Skeletal muscle cell (primary cell): ENCODE measurements around the gene RBM47.
"Not testable (repeated sequence)": the region's sequence is repeated elsewhere in the genome, so short reads cannot be mapped to it uniquely, and the experiment has no call there.

ENCODE experiments used
- DNase-seq: peaks from one replicate; pipeline ENCODE4 v3.0.0-alpha.2; 2010; ENCODE audit warnings: low read depth
- H3K4me3 ChIP-seq: 2 replicates; pipeline ENCODE4 v1.5.1; 2011; ENCODE audit warnings: low read depth, mild to moderate bottlenecking, control low read depth, low read length, moderate library complexity

Gene RBM47

DNA sequence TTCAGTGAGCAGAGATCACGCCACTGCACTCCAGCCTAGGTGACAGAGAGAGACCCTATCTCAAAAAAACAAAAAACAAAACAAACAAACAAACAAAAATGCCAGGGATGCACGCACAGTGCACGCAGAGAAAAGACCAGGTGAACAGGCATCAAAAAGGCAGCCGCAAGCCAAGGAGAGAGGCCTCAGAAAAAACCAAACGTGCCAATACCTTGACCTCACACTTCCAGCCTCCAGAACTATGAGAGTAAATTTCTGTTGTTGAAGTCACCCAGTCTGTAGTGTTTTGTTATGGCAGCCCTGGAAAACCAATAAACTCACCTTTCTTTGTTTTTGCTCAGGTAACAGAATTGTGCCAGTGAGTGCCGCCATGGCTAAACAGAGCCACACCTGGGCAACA is 228.6 kb downstream of the RBM47 start:
- no peak for DNase-seq
- H3K4me3 ChIP-seq, result no peak overlapping the region

DNA sequence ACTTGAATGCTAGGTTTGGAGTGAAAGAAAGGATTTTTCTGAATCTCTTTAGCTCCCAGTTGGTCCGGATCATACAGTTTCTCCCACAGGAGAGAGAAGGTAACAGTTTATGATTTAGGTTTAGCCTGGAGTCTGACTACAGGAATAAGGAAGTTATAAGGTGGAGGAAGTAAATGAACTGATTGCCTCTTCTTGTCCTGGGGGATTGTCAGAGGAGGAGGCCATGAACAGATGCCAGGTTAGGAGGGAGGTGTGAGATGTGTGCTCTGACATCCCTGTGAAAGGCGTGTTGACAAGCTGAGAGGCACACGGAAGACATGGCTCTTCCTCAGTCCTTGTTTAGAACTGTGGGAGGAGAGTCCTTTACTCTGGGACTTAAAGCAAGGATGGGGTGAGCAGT is 230.1 kb downstream of the RBM47 start:
- no peak overlapping the region for H3K4me3 ChIP-seq
- DNase-seq, result no peak

DNA sequence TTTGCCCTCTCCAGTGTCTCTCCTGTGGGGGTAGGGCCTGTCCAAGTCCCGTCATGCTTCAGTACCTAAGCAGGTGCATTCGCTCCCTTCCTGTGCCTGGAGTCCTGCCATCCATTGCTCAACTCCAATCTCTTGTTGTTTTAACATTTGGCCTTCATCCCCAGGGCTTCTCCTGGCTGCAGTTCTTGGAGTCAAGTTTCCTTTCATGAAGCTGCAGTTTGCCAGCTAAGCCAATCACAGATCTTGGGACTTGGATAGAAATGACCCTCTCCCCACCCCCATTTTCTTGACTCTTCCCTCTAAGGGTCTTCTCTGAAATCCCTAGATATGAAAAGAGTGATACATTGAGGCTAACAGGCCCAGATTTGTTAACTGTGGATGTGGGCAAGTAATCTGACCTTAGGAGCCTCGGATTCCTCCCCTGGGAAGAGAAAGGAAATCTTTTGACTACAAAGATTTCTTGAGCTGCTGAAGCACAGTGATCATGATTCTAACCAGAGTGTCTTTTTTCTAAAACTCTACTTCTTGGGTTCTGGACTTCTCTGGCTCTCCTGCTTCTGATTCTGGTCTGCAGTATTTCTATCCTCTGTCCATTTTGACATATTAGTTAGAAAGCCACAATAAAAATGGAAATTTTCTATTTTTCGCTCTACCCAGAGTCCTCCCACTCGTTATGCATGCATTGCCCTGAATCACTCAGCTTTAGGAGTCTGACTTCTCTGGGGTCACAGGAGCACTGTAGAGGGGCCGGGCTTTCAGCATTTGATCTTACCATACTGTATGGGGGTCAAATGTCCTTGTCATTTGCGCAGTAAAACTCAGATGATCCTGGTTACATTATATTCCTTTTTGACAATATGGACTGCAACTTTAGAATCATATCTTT is 233.5 kb downstream of the RBM47 start:
- no peak overlapping the region for H3K4me3 ChIP-seq
- peak; percentile 14 for DNase-seq

DNA sequence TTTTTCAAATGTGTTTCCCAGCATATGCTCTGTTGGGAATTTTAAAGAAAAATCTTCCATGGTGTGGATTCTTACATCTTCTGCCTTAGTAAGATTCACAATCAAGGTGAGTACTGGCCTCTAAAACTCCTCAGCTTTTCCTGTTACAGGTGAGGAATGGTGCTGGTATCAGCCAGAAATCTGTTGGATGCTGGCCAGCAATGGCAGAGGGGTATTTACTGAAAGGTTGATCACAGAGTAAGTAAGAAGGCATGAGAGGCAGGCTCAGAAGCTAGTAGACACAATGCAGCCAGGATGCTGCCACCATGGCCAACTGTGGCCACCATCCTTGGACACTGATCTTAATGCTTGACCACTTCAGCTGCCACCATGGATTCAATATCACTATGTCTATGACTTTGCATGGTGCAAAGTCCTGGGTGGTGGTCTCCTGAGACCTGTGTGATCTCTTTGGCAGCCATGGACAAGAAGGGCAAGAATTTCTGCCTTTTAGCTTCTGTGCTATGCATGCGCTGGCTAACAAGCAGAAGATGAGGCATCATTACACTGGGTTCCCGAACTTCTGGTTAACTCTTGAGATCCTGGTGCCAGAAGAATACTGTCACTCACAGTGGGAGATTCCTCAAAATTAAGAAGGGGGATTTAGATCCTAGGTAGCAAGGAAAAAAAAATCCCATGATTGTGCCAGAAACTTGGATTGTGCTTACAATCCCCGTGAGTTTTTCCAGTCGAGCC is 234.3 kb downstream of the RBM47 start:
- no peak for DNase-seq
- H3K4me3 ChIP-seq, result no peak overlapping the region

DNA sequence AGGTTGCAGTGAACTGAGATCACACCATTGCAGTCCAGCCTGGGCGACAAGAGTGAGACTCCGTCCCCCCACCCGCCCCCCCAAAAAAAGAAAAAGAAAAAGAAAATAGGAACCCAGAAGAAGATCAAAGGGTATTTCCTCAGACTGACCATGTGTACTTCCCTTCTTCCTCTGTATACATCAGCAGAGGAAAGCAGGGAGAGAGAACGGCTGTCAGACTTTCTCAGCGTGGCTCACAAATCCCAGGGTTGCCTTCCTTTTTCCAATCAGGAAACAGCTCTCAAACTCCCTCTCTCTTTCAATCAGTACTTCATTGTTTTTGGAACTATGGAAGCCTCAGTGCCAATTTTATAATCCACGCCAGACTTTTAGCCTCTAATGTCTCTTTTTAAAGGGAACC is 235.4 kb downstream of the RBM47 start:
- no peak for DNase-seq
- no peak overlapping the region for H3K4me3 ChIP-seq

DNA sequence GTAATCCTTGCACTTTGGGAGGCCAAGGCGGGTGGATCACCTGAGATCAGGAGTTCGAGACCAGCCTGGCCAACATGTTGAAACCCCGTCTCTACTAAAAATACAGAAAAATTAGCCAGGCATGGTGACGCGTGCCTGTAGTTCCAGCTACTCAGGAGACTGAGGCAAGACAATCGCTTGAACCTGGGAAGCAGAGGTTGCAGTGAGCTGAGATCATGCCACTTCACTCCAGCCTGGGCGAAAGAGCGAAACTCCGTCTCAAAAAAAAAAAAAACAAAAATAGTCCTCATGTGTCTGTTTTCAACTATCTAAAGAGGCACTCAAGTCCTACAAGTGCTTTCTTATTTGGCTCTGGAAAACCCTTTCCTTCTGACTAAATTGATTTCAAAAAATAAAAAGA is 237.4 kb downstream of the RBM47 start:
- H3K4me3 ChIP-seq, DNase-seq: not testable (repeated sequence)

DNA sequence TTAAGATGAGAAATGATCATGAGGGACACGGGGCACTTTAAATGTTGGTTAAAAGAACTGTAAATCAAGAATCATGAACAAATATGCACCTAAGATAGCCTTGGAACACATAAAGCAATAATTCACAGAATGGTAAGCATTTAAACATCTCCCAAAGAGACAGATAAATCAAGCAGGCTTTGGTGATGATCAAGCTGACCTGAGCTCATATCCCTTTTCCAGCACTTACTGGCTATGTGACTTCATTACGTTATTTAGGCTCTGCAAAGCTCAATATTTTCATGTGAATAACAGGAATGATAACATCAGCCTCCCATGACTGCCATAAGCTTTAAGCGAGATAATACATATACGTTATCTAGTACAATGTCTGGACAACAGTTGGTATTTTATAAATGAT is 239.7 kb downstream of the RBM47 start:
- H3K4me3 ChIP-seq, result no peak overlapping the region

DNA sequence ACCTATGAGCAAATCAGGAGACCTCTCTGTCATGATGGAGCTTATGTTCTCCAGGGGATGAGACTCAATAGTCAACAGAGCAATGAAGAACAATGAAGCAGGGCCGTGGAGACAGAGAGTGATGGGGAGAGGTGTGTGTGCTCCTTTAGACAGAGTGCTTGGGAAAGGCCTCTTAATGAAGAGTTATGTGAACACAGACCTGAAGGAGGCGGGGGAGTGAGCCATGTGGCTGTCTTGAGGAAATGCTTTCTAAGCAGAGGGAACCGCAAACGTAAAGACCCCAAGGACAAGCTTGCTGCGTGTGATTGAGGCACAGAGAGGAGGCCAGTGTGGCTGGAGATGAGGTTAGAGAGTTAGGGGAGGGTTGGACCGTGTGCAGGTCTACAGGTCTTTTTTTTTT is 241.4 kb downstream of the RBM47 start:
- H3K4me3 ChIP-seq, result no peak overlapping the region
- DNase-seq, result no peak

More for the DNA sequence above, 239.7 kb downstream of the RBM47 start:
- DNase-seq, result no peak

DNA sequence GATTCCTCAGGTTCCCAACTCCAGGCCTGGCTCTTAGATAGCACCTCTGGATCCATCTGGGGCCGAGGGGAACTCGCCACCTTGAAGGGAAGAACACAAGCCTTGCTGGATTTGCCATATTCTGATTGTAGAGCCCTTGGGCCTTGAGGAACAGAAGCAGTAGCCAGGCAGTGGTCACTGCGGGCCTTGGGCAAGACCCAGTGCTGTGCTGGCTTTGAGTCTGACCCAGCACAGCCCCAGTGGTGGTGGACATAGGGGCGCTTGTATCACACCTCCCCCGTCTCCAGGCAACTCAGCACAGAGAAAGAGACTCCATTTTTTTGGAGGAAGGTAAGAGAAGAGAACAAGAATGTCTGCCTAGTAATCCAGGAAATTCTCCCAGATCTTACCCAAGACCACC is 249.0 kb downstream of the RBM47 start:
- H3K4me3 ChIP-seq, result no peak overlapping the region

DNA sequence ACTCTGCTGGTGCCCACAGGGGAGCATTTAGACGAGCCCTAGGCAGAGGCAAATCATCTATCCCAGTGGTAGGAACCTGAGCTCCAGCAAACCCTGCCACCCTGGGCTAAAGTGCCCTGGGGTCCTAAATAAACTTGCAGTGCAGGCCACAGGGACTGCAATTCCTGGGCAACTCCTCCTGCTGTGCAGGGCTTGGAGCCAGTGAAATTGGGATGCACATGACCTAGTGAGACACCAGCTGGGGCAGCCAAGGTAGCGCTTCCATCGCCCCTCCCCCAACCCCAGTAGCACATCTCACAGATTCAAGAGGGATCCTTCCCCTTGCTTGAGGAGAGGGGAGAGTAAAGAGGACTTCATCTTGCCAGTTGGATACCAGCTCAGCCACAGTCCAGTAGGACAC is 250.4 kb downstream of the RBM47 start:
- H3K4me3 ChIP-seq, result no peak overlapping the region
- DNase-seq, result no peak

More for the DNA sequence above, 249.0 kb downstream of the RBM47 start:
- DNase-seq, result no peak

DNA sequence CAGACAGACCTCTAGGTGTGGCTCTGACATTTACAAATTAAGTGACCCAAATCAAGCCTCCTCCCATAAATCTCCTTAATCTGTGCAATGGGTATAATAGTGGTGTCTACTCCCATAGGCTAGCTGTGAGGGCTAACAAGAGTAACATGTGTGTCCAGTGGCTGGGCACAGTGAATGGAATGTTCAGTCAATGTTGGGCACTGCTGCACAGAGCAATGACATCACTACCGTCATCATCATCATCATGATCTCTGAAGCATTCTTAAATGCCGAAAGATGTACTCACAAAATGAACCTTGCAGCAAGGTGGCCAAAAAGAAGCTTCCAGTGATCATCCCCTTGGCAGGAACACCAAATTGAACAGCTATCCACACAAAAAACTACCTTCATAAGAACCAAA is 251.0 kb downstream of the RBM47 start:
- no peak for DNase-seq
- no peak overlapping the region for H3K4me3 ChIP-seq

DNA sequence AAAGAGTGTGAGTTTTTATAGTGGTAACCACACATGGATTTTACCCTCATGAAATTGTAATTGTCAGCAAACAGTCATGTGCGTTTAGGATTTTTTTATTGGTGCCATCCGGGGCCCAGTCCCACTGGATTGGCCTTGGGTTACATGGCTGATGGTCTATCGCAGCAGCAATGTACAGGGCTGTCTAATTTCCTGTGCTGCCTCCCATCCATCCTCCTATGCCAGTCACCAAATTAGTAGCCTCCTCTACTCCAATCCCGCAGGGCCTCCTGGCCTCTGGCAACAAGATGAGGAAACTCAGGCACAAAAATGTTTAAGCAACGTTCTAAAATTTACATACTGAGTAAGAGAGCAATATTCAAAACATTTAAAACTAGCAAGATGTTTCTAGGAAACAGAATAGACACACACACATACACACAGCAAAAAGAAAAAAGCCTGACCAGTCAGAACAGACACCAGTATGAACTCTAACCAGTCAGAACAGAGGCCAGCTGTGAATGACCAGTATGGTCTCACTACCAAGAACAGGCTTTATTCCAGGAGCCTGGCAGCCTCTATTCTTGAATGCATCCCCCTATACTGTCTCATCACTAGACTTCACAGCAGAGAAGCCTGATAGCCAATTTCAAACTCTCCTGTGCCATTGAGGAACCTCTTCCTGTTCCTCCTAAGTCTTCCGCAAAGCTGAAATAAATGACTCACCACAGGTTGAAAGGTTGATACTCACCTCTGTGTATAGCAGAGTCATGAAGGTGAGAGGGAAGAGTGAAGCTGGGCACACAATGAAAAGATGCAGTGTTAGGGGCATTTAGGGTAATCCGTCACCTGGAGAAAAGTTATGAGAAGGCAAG is 251.9 kb downstream of the RBM47 start:
- DNase-seq, result no peak
- no peak overlapping the region for H3K4me3 ChIP-seq

DNA sequence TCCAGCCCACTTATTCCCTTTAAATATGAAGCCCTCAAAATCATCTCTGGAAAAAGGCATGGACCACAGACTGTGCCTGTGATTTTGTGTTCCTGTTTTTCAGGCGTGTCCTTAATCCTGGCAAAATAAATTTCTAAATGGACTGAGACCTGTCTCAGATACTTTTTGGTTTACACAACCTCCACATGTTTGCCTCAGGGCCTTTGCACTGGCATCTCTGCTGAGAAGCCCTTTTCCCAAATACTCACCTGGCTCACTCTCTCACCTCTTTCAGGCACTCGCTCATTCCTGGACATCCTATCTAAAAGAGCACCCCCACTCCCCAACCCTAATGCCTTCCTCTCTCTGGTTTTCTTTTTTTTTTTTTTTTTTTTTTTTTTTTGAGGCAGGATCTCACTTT is 254.0 kb downstream of the RBM47 start:
- no peak for DNase-seq
- no peak overlapping the region for H3K4me3 ChIP-seq

DNA sequence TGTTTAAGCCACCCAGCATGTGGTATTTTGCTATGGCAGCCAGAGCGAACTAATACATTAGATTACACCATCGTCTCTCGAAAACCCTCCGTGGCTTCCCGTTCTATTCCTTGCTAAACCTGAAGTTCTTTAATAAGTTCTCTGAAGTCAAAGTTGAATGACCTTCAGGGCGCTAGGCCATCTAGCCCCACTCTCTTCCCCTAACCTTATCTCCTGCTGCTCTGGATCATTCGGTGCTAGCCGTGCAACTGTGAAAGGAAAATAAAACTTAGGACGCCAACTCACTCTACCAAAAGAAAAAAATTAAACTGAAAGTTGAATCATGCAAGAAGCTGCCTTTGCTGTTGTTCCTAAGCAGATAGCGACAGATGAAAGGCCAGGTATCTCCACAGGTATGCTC is 254.6 kb downstream of the RBM47 start:
- no peak overlapping the region for H3K4me3 ChIP-seq
- no peak for DNase-seq

DNA sequence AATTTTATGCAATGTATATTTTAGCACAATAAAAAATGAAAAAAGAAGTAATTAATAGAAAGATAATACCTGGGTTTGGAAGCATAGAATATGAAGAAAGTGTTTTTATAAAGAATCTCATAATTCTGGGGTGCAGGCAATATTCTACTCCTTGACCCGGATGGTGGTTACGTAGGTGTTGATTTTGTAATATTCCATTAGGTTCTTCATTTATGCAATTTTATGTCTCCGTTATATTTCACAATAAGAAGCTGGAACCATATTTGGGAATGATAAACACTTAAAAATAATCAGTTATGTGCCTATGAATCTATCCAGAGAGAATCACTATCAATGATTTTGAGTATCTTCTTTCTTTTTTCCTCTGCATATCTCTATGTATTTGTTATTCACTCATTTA is 256.0 kb downstream of the RBM47 start:
- no peak for DNase-seq

More for the DNA sequence above, 256.0 kb downstream of the RBM47 start:
- no peak overlapping the region for H3K4me3 ChIP-seq
